Ishikawa (cell line): ENCODE data around the gene FOXD3.

ENCODE experiments used
- EGR1 ChIP-seq: IDR thresholded peaks from 2 replicates; pipeline ENCODE4 v1.6.1; 2012
- NFIC ChIP-seq: IDR thresholded peaks from 2 replicates; pipeline ENCODE4 v1.6.1; 2012
- TAF1 ChIP-seq: IDR thresholded peaks from 2 replicates; pipeline ENCODE4 v1.6.1; 2012; ENCODE audit warnings: low read depth, mild to moderate bottlenecking

DNA sequence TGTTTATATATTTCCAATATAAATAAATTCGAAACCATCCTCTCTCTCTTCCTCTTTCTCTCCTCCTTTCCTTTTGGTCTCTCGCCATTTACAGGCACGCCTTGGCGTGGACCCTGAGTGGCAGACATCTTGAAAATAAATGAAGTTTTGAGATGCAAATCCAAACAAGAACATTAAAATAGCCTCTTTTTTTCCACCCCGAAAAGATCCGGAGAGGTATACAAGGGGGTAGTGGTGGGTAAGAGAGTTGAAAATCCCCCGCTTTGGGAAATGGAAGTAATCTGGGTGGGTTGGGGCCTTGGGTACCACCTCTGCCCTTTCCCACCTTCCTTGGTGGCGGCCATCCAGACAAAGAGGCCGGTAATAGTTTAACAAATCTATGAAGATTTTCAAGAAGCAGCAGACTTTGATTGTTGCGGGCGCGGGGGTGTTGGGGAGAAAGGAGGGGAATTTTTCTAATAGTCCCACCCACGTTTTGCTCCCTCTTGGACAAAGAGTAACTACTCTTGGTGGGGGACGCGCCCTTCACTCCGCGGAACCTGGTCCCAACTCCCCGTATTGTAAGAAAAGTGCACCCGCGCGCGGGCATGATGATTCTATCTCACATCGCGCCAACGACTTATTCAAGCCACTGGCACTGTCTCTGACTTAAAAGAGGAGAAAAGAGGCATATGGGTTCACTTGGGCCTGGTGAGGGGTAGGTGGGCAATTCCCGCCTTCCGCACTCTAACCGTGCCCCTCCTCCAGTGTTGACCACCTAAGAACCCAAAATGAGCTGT, 4.0 kb upstream of the FOXD3 start:
- TF ChIP-seq TAF1 (no peak), NFIC (no peak), EGR1 (no peak)
